ENCODE data around the gene GOSR1.
"Not testable (repeated sequence)": the region's sequence is repeated elsewhere in the genome, so short reads cannot be mapped to it uniquely, and the experiment has no call there.

The GOSR1 gene

DNA sequence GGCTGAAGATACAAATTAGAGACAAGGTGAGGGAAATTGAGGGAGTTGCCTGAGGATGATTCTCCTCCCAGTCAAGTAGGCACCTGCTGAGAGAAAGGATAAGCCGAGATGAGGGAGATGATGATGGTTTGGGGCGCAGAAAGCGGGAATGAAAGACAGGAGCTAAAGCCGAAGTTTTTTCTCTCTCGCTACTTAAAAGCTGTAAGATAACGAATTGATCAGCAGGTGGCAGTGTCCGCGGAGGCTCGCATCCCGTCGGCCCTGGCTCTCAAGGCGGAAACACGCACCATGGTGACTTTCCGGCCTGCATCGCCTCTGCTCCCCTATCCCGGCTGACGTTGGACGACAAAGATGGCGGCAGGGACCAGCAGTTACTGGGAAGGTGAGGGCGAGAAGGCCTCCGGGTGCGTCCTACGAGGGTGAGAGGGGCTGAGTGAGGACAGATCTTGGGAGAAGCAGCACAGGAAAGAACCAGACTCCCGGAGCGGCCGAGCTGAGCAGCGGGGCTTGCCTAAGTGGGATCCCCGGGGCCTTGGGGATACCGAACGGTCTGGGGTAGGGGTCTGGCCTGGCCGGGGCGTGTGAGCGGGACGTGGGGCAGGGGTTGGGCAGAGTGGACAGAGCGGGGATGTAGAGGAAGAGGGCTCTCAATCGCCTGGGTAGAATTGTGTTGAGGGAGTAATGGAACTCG lies at the start of gene GOSR1:
Gene GOSR1, plus strand, starts transcription at position 326 of the 691 bp plus-strand sequence. Its CDS starts 26 bp downstream, at position 352.
- DNase-seq = peak; percentile 90

DNA sequence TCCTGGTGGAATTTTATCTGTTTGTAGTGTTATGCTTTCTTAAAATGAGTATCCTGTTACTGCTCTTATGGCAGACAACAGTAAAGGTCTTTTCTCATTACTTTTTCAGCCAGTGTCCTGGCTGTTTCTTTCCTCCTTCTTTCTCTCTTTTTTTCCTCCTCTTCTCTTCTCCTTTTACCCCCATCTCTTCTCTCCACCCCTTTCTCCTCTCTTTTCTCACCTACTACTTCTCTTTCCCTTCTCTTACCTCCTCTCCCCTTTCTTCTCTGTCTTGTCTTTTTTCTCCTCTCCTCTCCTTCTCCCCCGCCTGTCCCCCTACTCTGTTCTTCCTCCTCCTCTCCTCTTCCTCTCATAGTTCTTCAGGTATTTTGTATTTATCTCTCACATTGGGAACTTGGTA lies 49.6 kb upstream of the GOSR1 start:
- DNase-seq = no peak

DNA sequence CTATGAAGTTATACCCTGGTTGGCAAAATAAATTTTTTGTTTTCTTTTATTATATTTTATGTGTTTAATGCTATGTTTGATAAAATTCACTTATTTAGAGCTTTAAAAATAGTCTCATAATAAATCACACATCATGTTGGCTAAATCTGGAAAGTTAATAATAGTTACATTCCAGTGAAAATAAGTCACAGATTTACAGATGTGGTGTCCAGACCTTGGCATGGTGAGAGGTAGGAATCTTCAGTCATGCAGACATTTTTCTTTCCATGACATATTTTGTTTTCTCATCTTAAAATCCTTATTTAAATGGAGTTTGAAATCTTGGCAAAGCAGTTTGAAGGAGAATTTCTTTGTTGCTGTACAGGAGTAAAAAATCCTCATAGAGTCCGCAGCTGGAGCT lies 48.1 kb upstream of the GOSR1 start:
- no peak for DNase-seq

DNA sequence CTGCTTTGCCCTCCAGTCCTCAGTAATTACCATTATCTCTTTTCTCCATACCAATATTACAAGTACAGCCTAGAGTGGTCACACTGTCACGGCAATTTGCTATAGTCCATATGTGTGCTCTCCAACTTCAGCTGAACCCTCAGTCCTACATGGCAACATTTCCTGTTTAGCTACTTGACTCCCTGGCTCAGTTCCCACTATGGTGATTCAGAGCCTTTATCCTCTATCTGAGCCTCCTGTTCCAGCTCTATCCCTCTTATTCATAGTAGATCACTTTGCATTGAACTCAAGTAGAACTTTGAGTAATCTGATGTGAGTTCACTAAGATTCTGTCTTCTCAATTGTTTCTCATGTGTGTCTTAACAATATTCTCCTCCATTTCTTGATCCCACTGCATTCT lies 43.7 kb upstream of the GOSR1 start:
- DNase-seq = no peak

GRCh38 chr17:30436729-30437128 lies 40.5 kb upstream of the GOSR1 start:
- no peak for DNase-seq

DNA sequence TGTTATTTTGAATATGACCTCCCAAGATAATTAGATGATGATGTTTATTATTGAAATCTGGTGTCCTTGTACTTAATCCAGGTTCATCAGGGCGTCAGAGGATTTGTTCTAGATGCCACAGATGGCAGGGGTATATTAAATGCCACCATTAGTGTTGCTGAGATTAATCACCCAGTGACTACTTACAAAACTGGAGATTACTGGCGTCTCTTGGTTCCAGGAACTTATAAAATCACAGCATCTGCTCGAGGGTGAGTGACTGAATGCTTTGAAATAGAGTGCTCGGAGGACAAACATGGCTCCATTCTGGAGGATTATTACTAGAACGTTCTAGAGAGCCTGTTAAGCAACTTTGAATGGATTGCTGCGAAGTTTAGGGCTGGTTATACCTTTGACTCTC lies 33.5 kb upstream of the GOSR1 start:
- no peak for DNase-seq

- not testable (repeated sequence) for DNase-seq
Observed at GRCh38 chr17:30446640-30447039, 30.6 kb upstream of the GOSR1 start.

DNA sequence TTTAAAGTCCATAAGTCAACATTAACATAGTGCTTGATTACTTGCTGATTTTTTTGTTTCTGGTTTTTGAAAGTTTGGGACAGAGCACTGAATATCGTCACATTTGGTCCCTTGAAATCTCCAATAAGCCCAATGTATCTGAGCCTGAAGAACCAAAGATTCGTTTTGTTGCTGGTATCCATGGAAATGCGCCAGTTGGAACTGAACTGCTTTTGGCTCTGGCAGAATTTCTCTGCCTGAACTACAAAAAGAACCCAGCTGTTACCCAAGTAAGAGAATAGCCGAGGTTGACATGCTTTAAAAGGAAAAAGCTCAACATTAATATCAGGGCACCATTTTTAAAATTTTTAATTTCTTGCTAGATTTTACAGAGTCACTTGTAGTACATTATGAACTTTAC lies 27.7 kb upstream of the GOSR1 start:
- no peak for DNase-seq

- no peak for DNase-seq
Observed at GRCh38 chr17:30450125-30451027, 26.8 kb upstream of the GOSR1 start.

- no peak for DNase-seq
Observed at GRCh38 chr17:30454635-30455034, 22.6 kb upstream of the GOSR1 start.

GRCh38 chr17:30458371-30458770 lies 18.8 kb upstream of the GOSR1 start:
- no peak for DNase-seq

GRCh38 chr17:30458797-30459413 lies 18.3 kb upstream of the GOSR1 start:
- DNase-seq = not testable (repeated sequence)

DNA sequence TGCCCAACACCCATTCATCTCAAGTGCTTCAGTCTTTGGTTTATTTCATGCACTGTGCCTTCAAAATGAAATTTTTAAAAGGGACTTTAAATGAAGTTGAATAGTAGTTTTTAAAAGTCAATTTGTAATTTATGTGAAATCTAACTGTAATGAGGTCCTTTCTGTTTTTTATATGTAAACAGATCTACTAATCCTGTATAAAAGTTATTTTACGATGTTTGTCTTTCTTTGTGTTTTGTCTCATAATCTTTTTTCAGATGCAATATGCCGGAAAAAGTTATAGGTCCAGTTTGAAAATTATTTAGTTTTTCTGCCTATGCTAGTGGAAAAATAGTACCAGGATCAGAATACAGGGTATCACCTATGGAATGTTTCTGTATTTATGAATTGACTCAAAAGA lies 8.7 kb upstream of the GOSR1 start:
- DNase-seq = no peak

GRCh38 chr17:30472238-30472890 lies 4.8 kb upstream of the GOSR1 start:
- no peak for DNase-seq

GRCh38 chr17:30475206-30475605 lies 2.0 kb upstream of the GOSR1 start:
- DNase-seq = no peak

- DNase-seq = no peak
Observed at GRCh38 chr17:30476726-30477082, 504 bp upstream of the GOSR1 start.

- no peak for DNase-seq
Observed at GRCh38 chr17:30477774-30478115, 537 bp downstream of the GOSR1 start.

GRCh38 chr17:30482555-30482954 lies 5.3 kb downstream of the GOSR1 start:
- DNase-seq = no peak

- DNase-seq = no peak
Observed at GRCh38 chr17:30483159-30483558, 6.0 kb downstream of the GOSR1 start.

DNA sequence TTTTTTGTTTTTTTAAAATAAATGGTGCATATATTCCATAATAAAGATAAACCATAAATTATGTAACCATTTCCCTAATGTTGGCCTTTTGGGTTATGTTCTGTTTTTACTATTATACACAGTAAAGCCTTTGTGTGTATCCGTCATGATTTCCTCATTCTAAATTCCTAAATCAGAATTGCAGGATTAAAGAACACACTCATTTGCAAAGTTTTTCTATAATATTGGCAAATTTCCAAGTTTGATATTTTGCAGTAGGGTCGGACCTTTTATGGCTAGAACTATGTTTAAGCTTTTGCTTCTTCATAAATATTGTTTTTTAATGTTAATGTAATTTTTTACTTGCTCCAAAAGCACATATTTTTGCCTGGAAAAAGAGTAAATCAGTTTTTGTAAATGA lies 16.6 kb downstream of the GOSR1 start:
- DNase-seq = no peak

DNA sequence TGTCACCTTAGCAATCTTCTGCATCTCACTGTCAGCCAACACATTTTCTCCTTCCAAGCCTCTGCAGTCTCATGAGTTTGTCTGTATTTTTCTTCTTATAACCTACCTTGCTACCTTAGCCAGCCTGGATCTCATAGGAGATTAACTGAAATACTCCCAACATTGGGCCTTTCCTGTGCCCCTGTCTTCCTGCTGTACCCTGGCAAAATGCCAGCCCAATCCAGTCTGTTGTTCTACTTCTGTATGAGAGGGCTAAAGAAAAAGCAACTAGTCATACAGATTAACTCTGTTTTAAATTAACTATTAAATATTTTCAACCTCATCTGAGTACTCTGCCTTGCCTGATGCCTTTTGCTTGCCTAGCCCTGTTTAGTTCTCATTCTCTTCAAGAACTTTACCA lies 18.4 kb downstream of the GOSR1 start:
- no peak for DNase-seq

DNA sequence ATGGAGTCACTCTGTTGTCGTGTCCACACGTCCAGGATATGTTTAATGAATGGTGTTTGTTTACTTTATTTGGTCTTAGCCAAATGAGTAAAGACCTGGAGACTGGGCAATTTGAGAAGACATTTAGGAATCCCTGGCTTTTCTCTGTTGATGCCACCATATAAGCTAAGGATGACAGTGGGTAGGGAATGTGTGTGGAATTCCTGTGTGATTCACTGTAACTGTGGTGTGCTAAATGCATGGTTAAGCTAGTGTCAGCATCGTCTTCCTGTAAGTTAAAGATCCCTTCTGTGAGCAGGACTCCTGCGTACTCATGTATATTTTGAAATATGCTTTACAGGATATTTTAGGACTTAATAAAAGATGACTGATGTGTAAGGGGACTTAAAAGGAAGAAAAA lies 26.4 kb downstream of the GOSR1 start:
- DNase-seq = no peak

- DNase-seq = no peak
Observed at GRCh38 chr17:30505868-30506417, 28.7 kb downstream of the GOSR1 start.

Measured in activated naive CD4-positive, alpha-beta T cell treated with anti-CD3 and anti-CD28 coated beads, Interleukin-2, amount 50 U/mL, for 16 hours (primary cell).